Germinal center (tissue), 1 donor: ENCODE data around the gene MTG2.

ENCODE experiments used
- DNase-seq: peaks from one replicate; pipeline ENCODE4 v3.0.0; 2012; ENCODE audit warnings: mixed read lengths, low spot score

MTG2 gene

DNA sequence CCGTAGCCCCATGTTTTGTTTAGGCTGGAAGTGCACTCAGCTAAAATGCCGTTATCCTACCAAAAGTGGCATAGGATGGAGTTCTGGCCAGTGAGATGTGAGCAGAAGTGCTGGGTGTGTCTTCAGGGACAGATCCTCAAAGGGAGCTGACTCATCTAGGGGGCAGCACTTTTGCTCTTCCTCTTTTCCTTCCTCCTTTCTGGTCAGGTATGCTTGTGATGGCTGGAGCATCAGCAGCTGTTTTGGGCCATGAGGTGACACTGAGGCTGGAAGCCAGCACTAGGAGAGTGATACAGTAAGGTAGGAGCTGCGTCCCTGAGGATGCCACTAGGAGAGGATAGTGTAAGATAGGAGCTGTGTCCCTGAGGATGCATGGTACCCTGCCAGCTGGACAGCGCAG, 50.9 kb downstream of the MTG2 start:
- no peak for DNase-seq

DNA sequence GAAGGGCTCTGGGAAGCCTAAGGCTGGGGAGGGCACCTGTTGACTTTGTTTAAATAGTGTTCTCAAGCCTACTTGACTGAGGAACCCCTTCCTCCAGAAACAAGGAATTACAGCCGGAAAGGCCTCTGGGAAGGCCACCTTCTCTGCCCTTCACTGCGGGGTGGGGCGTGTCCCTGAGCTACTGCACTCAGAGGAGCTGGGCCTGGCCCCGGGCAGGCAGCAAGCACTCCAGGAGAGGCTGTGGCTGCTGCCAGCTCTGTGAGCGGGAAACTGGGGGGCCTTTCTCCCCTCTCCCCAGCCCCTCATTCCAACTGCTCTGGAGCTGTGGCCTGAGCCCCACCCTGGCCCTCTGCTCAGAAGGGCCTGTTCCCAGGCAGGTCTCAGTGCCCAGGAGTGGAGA, 51.5 kb downstream of the MTG2 start:
- no peak for DNase-seq

DNA sequence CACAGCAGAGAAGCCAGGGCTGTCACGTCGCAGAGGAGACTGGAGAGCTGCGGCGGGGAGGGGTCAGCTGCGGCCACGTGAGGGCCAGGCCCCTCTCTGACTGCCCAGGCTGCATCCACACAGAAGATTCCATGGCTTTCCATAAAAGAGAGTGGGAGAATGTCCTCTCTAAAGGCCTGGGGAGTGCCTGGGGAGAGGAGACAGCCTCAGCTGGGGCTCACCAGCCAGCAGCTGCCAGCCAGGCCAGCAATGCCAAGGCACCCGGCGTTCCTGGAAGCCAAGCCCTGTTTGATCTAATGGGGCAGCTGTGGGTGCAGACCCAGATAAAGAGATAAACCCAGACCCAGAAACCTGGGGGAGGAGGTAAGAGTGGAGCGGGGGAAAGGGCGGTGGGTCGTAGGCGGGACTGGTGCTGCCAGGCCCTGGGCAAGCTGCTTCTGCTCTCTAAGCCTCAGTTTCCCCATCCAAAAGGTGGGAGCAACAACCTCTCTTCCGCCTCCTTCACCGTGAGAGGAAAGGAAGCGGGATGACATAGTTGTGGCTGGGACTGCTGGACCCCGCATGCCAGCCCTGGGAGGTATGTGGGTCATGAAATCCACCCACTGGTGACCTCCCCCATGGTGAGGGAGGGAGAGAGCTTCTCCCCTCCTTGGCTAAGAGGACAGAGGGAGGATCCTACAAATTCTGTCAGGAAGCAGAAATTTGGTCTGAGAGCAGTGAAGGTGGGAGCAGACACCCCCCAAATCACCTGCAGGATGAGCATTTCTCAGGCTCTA, 52.4 kb downstream of the MTG2 start:
- DNase-seq, result no peak

DNA sequence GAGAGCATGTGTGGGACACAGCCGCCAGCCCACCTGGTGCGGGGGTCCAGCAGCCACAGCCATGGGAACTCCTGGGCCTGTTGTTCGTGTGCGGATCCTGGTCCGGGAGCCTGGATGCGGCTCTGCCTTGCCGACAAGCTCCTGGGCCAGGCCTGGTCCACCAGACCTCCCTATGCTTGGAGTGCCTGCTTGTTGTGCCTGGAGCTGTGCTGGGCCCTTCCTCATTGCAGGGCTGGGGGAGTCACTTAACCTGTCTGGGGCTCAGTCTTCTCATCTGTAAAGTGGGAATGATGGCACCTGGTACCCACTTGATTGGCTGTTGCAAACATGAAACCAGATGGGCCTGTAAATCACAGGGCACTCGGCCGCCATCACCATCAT, 52.9 kb downstream of the MTG2 start:
- no peak for DNase-seq

DNA sequence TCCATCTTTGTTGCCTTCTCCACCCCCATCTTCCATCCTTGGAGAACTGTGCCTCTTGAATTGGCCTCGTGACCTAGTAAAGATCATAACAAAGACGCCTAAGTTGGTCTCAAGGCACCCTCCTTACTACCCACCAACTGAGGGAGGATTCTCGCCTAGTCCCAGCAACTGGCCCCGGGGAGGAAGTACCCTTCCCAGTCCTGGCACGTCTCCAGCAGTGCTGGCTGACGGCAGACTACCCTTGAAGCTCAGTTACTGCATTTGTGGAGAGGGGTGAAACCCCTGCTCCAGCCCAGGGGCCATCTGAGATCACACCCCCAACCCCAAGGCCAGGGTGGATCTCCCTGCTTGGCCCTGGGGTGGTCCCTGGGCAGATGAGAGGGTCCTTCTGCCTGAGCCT, 53.4 kb downstream of the MTG2 start:
- DNase-seq, result no peak

DNA sequence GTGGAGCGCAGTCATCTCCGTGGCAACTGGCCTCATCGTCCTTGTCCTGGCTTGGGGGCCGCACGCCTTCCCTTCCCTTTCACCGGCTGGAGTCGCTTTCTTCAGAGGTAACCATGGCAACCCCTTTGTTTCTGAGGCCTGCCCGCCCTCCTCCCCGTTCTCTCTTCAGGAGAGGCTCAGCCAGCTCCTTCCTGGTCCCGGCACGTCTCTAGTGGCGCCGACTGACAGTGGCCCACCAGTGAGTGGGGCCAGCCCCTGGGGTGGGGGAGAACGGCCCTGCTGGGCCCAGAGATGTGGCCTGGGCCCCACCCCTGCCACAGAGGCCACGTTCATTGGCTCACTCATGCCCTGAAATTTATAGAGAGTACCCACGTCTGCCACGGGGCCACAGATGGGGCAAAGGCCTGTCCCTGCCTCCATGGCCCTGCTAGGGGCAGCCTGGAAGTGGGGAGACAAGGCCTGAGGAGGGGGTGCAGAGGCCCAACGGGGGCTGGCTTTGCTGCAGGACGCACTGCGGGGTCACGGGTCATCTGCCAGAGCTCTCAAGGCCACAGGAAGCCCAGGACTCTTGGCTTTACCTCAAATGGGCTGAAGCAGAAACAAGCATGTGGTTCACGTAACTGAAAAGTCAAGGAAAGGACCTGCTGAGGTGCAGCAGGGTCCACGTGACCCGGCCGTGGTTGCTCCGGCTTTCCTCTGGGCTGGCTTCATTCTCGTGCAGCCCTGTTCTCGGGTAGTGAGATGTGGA, 54.1 kb downstream of the MTG2 start:
- DNase-seq, result no peak

DNA sequence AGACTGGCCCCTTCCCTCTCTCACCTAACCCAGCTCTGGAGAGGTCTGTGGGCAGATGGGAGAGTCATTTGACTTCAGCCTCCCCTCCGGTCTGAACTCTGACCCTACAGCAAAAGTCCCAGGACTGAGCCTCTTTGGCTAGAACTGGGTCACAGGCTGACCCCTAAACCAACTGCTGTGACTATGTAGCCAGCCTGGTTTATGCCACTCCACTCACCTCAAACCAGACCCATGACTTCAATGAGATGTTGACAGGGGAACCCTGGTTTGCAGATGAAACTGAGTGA, 54.6 kb downstream of the MTG2 start:
- DNase-seq, result no peak

DNA sequence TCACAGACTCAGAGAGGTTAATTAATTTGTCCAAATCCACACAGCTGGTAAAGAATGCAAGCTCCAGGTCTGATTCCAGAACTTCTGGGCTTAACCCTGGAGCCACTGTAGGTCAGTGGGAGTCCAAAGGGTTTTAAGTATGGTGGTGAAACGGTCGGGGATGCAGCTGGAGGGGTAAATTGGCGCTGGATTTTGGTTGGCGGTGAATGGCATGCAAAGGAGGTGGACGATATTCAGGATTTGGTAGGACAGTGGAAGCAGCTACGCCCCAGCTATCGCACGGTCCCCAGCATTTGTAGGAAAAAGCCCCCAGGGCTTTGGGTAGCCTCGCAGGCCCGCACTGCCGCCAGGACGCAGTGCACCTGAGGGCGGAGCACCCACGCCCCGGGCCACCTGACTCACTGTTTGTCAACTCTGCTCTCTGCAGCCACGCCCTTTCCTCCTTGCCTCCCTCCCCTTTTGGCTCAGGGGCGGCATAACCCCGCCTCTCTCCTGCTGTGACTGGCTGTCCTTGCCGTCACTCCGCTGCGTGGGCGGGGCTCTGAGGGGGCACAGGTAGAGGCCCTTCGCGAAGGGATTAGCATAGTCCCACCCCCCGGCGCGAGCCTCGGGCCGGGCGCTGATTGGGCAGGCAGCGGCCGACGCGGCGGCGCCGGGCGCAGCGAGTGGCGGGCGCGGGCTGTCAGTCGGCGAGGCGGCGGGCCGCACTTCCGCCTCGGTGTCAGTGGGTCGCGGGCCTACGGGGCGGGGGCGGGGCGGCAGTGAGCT, 55.2 kb downstream of the MTG2 start, which contains the start of gene OSBPL2:
OSBPL2 (plus strand) TSS at position 721 of the 768 bp plus-strand sequence. CDS start 17,664 bp downstream, outside the sequence.
- peak; percentile 100 for DNase-seq

DNA sequence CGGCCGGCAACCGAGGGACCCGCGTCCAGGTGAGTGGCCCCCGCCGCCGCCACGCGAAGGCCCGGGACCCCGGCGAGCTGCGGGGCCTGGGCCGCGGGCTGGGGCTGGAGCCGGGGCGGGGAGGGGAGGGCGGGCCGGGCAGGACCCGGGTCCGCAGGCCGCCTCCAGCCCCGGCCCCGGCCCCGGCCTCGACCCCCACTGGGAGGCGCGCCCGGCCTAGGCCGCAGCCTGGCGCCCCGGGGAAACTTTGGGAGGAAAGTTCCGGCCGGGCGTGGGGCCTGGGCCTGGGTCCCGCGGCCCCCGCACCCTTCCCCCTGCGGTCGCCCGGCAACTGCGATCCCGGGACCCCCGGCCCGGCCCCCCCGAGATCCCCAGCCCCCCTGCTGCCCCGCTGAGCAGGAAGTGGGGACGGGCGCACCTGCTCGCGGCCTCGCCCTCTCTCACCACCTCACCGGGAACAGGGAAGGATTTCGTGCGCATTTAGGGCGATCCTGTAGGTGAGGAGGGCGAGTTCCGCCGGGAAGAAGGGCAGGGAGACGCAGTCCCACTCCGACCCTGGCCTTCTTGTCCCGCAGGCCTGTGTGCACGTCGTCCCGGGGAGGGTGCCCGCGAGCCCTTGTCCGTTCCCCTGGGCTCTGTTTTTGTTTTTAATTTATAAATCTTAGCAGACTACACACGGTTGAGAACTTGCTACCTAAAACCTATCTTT, 55.9 kb downstream of the MTG2 start:
- peak; percentile 42 for DNase-seq

DNA sequence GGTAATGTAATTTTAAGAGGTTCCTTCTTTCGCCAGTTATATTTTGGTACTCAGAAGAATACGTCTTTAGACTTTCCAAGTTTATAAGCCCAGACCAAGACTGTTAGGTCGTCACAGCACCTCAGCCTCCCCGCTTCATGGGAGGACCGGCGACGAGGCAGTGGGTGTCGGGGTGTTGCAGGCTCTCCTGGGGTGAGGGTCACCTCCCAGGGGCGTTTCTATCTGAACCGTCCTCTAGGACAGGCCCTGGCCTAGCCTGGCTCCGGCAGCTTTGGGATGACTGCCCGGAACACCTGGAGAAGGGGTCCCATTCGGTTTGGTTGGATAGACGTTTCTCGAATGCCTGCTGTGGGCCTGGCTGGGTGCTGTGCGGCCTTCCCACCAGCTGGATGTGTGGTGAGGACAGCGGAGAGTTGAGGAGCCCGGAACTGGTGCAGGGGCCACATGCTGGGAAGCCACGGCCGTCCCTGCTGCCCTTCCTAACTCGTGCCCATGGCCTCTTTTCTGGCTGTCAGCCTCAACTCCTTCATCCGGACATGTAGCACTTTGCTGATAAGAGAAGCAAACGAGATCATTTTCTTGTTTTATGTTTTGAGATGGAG, 56.6 kb downstream of the MTG2 start:
- no peak for DNase-seq

DNA sequence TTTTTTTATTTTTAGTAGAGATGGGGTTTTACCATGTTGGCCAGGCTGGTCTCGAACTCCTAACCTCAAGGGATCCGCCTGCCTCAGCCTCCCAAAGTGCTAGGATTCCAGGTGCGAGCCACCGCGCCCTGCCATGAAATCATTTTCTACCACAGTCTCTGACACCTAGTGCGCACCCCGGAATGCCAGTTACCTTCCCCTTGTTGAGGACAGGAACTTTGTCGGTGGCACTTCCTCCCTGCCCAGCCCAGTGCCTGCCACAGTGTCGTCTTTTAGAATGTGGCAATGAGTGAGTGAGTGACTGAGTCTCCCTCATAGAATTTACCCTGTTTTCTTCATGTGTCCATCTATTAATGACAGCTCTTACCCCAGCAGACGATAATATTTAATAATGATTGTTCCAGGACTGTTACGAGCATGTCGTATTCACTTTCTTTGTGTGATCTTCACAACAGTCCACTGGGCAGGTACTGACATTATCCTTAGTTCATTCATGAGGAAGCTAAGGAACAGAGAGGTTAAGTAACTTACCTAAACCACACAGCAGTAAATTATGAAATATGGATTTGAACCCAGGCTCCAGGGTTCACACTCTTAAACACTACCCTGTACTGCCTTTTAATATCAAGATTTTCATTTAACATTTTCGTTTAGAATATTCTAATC, 57.3 kb downstream of the MTG2 start:
- DNase-seq, result no peak

DNA sequence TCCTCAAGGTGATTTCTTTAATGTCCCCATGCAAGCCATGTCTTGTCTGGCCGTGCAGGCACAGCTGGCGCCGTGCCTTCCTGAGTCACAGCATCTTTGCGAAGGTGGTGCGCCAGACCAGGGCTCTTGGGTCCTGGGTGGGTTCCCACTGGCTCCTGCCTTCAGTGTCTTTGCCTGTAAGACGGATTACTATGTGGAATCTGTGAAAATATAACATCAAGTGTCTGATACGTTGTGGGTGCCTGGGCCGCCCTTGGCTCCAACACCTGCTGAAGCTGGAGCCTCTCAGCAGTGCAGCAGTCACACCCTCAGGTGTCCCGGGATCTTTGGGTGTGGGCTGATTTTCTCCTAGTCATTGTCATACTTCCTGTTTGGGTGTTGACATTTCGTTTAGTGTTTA, 58.7 kb downstream of the MTG2 start:
- DNase-seq, result no peak

DNA sequence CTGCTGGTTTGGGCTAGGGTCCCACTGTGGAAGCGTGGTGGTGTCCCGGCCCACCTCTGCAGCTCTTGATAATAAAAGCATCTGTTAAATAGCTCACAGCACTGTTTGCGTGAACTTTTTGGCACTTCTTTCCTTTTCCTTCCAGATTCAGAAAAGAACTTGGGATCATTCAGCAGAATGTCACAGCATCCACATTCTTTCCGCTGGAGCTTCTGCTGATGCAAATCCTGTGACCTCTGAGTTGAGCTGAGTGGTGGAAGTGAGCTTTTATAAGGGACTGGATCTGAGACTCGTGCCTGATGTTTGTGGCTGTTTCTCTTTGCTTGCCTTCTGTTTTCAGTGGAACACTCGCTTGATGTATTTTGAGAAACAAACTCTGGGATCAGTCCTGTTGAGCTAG, 59.3 kb downstream of the MTG2 start:
- no peak for DNase-seq

DNA sequence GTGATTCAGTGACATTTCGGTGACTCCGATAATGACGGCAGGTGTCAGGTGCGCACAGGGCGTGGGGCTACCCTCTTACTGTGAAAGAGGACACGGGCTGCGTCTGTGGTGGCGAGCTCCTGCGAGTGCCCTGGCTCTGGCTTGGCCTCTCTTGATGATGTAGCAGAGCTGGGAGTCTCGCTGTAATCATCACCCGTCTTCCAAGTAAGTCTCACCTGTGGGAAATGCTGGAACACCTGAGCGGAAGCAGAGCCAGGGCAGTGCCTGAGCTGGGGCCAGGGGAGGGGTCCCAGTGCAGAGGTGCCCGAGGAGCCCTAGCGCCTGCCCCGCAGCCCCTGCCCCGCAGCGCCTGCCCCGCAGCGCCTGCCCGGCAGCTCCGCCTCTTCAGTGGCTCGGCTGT, 60.3 kb downstream of the MTG2 start:
- DNase-seq, result no peak

DNA sequence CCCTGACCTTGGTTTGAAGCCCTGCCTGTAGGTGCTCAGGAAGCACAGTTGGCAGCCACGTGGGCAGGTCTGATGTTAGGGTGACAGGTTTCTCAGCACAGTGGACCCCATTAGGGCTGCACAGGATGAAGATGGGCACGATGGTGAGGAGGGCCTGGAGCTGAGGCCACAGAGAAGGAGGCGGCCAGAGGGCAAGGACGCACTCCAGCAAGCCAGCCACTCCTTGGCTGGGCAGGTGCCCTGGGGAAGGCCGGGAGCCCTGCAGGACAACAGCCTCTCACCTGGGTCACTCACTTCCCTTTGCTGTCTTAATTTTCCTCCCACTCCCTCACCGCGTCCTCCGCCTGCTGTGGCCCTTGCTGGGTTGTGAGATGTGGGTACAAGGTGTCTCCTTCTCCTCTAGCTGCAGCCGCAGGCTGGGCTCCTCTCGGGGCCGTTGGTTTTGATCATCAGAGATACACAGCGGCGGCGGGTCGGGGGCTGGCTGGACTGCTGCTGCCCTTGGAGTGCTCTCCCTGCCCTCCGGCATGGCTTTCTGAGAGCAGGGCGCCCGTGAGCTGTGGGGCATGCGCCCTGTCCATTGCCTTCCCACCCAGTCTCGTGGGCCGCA, 61.2 kb downstream of the MTG2 start:
- DNase-seq, result no peak

DNA sequence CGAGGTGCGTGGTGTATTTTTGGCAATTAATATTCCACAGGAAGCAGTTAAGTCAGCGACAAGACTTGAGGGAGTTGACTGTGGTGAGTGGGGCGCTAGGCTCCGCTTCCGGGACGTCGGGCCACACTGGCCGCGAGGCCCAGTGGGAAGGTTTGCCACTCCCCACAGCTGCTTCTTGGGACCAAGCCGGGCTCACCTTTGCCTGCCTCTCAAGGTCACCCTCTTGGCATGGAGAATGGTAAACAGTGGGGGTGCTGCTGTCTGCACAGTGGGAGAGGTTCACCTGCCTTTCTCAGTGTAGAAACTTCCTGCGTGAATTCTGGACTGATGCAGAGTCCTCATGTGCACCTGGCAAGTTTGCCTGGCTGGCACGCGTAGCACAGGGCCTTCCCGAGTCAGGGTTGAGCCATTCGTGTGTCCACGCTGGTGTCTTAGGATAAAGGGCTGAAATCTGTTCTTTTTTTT, 61.8 kb downstream of the MTG2 start:
- no peak for DNase-seq

DNA sequence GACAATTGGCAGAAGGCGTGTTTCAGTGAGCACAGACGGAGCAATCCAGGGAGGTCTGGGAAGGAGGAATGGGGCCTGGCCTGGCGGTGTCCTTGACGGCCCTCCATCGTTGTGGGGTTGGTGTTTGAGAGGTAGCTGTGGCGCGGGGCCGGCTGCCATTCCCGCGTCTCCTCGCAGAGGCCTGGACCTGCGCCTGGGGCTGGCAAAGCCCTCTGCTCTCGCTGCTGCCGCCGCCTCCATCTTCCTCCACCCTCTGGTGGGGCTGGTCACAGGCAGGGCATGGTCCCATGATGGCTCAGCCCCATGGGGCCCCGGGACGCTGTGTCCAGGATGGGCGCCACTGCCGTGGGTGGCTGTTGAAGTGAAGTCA, 63.1 kb downstream of the MTG2 start:
- no peak for DNase-seq

DNA sequence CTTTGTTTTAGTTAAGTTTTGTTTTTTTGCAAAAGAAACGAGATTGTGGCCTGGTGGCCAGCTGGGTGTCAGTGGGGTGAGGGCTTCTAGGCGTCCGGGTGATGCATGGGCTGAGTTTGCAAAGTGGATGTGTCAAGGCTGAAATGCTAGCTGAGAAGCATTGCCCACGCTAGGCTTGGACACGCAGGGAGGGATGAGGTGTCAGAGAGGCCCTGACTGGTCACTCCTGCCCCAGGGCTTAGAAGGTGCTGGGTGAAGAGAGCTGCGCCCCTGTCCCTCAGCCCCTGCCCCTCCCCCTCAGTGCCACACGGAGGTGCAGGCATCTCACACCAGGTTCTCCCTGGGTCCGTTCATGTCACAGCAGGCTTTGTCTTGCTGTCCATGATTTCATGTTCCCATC, 63.6 kb downstream of the MTG2 start:
- no peak for DNase-seq

DNA sequence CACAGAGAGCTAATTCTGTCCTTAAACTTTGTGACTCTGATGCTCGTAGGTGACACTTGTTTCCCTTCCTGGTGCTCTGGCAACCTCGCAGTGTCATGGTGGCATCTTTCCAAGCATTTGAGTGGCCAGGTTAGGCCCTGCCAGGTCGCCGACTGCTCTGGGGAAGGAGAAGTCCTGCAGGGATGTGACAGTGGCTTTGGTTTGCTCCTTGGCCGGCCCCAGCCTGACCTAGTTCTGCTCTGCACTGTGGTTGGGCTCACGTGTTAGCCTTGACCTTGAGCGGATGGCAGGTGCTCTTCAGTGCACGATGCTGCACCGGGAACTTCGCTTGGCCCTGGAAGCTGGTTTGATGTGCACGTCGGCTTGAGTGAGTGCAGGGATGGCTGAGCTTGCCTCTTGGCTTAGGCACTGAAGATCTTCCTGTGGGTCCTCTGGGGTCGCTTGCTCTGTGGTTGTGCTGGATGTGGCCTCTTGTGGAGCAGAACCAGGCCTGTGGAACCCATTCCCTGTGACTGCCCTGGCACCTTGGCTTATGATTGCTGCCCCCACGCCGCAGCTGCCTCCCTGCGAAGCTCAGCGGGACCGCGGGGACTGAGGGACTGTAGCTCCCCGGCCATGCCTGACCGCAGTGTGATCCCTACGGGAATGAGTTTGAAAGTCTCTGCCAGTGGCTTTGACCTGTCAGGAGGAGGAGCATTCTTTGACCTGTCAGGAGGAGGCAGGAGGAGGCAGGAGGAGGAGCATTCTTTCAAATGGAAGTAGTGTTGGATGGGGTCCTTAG, 64.2 kb downstream of the MTG2 start:
- DNase-seq, result no peak

DNA sequence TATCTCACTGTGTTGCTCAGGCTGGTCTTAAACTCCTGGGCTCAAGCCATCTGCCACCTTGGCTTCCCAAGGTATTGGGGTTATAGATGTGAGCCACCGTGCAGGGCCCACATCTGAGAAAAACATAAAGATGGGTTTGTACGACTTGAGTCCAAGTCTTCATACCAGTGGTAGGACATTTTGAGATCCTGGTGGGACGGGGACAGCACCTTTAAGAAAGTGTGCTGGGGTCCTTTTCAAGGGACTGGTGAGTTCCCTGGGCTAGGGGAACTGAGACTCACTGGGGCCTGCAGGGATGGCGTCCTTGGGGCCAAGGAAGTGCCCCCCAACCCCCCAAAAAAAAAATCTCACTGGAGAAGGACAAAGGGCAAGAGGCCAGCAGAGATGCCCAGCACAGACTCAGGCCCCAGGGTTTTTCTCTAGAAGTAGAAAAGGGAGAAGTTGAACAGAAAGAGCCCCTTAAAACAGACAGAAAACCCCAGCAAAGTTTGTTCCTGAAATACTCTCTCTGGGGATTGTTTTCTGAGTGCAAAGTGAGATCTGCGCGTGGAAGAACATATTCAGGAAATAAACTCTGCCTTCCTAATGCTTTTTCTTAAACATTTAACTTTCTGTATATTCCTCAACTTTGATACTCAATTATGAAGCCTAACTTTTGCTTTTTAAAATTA, 66.2 kb downstream of the MTG2 start:
- DNase-seq, result no peak
